Endothelial cell of umbilical vein (primary cell): ENCODE measurements around the gene CEP72. TPM values are rescaled to one million over a fixed set of nuclear protein-coding genes. Genes with fewer than 3 reads are reported as not detected.

ENCODE experiments used
- BruUV-seq: library from RNA; stranded (reverse); fragments of 400-500 nt; replicated peaks from 2 replicates; lab custom pipeline; 2021; lab: Mats Ljungman, UMichigan
- CTCF ChIA-PET: fragments of 300-600, 350-600 bp; sonication (Branson Sonifier 250); formaldehyde crosslinking; loops from one replicate; lab custom pipeline; 2021; ENCODE audit warnings: antibody characterized with exemption, inconsistent platforms; lab: Charles Lee
- POLR2A ChIA-PET: fragments of 300-600, 350-600 bp; sonication (Branson Sonifier 250); formaldehyde crosslinking; loops from one replicate; lab custom pipeline; 2021; ENCODE audit warnings: antibody characterized with exemption, inconsistent platforms; lab: Charles Lee
- DNase-seq: peaks from one replicate; pipeline ENCODE4 v3.0.0-alpha.2; 2011; ENCODE audit warnings: low read depth, low spot score
- FAIRE-seq: peaks from 2 replicates; lab custom pipeline; 2011; peaks lifted over from hg19 to GRCh38; lab: Jason Lieb, UNC
- H2AFZ ChIP-seq: 2 replicates; pipeline ENCODE4 v1.6.0; 2012; ENCODE audit warnings: low read depth, low read length, control low read depth, inconsistent platforms
- H3K27ac ChIP-seq: 2 replicates; pipeline ENCODE4 v1.5.1; 2011; ENCODE audit warnings: low read depth, mild to moderate bottlenecking, control low read depth, low read length, moderate library complexity; ENCODE audit not compliant: insufficient read depth
- H3K27me3 ChIP-seq, 2 experiments: 2 replicates each; pipeline versions ENCODE4 v1.6.0 to v1.6.1; 2011; ENCODE audit warnings: low read length in 2 of 2, mixed read lengths in 1 of 2; ENCODE audit not compliant: control insufficient read depth in 2 of 2, insufficient read depth in 2 of 2
- H3K36me3 ChIP-seq, 2 experiments: 2 replicates in 1 of 2; 3 replicates in 1 of 2; pipeline ENCODE4 v1.5.1; 2011; ENCODE audit warnings: low read length in 2 of 2, mild to moderate bottlenecking in 1 of 2, moderate library complexity in 1 of 2; ENCODE audit not compliant: control insufficient read depth in 2 of 2, insufficient read depth in 2 of 2; ENCODE audit errors: extremely low read depth in 1 of 2
- H3K4me1 ChIP-seq: 3 replicates; pipeline ENCODE4 v1.5.1; 2011; ENCODE audit warnings: mild to moderate bottlenecking, low read length; ENCODE audit not compliant: control insufficient read depth, insufficient read depth; ENCODE audit errors: extremely low read depth
- H3K4me2 ChIP-seq: 2 replicates; pipeline ENCODE4 v1.6.1; 2011; ENCODE audit warnings: low read length, control low read depth, mixed read lengths; ENCODE audit not compliant: insufficient read depth
- H3K4me3 ChIP-seq, 3 experiments: fragments of 200-600 bp in 1 of 3; sonication (generic), shearing (Covaris generic) in 1 of 3; replicated peaks in 1 of 3; 2 replicates each; pipeline ENCODE4 v1.5.1; 2011 to 2016; ENCODE audit warnings: control low read depth in 3 of 3, low read length in 3 of 3, mild to moderate bottlenecking in 2 of 3, inconsistent platforms in 1 of 3, low read depth in 1 of 3, moderate library complexity in 1 of 3; ENCODE audit not compliant: insufficient read depth in 1 of 3
- H3K79me2 ChIP-seq: 2 replicates; pipeline ENCODE4 v1.6.0; 2012; ENCODE audit warnings: low read length, inconsistent platforms; ENCODE audit not compliant: control insufficient read depth, insufficient read depth
- H3K9ac ChIP-seq: replicated peaks from 2 replicates; pipeline ENCODE3; 2011; ENCODE audit warnings: low read length, control low read depth; ENCODE audit not compliant: insufficient read depth; ENCODE audit errors: extremely low read depth
- H3K9me1 ChIP-seq: replicated peaks from 3 replicates; pipeline ENCODE4 v1.6.0; 2011; ENCODE audit warnings: mild to moderate bottlenecking, low read length; ENCODE audit not compliant: control insufficient read depth, insufficient read depth; ENCODE audit errors: extremely low read depth
- H3K9me3 ChIP-seq: replicated peaks from 2 replicates; pipeline ENCODE4 v1.5.1; 2012; ENCODE audit warnings: low read length, inconsistent platforms; ENCODE audit not compliant: control insufficient read depth, insufficient read depth
- H4K20me1 ChIP-seq: replicated peaks from 2 replicates; pipeline ENCODE3; 2011; ENCODE audit warnings: mild to moderate bottlenecking, low read length; ENCODE audit not compliant: control insufficient read depth, insufficient read depth; ENCODE audit errors: extremely low read depth
- EZH2 ChIP-seq: IDR thresholded peaks from 2 replicates; pipeline ENCODE4 v1.6.1; 2012; ENCODE audit warnings: borderline replicate concordance, low read depth, mild to moderate bottlenecking, moderate library complexity, low read length, inconsistent platforms; ENCODE audit not compliant: severe bottlenecking
- GATA2 ChIP-seq: IDR thresholded peaks from 2 replicates; pipeline ENCODE4 v1.7.0; 2011; ENCODE audit warnings: low read depth, mild to moderate bottlenecking, moderate library complexity, mixed read lengths, low read length; ENCODE audit not compliant: insufficient read length, insufficient read depth
- JUN ChIP-seq: IDR thresholded peaks from 2 replicates; pipeline ENCODE4 v1.6.1; 2011; ENCODE audit warnings: borderline replicate concordance, low read depth; ENCODE audit not compliant: insufficient read length, insufficient read depth
- MYC ChIP-seq: IDR thresholded peaks from one replicate; pipeline ENCODE4 v1.6.1; 2011; ENCODE audit warnings: mild to moderate bottlenecking, low read depth, low read length
- POLR2AphosphoS5 ChIP-seq: IDR thresholded peaks from 2 replicates; pipeline ENCODE4 v1.6.1; 2012; ENCODE audit warnings: low read depth, mild to moderate bottlenecking, control low read depth, low read length, moderate library complexity; ENCODE audit not compliant: insufficient read depth
- dilution Hi-C: fragments of 300-500 bp; cut with MboI; formaldehyde crosslinking; loops from one replicate; pipeline ENCODE4 v1.15.0; 2019; ENCODE audit warnings: low sequenced_read_pairs; ENCODE audit not compliant: extremely low pct_ligation_motif_present
- intact Hi-C: fragments of 100-400 bp; cut with micrococcal nuclease; formaldehyde crosslinking; loops from one replicate; pipeline ENCODE4 v1.10.0; 2022
- polyA plus RNA-seq, 4 experiments: library from polyadenylated mRNA; depleted of rRNA in 3 of 4; stranded (reverse) in 3 of 4; unstranded in 1 of 4; fragments of >200 nt; gene quantifications; 2 replicates each; pipeline versions ENCODE4 v1.2.1 to v1.2.3, GENCODE V29; 2011 to 2012; ENCODE audit warnings: missing spikeins in 1 of 4
- total RNA-seq: library from RNA; stranded (reverse); gene quantifications from 2 replicates; pipeline ENCODE4 v1.2.3, GENCODE V29; 2021
- TF ChIP-seq, protein P1 (sequence below), 2 donors: IDR thresholded peaks; 1 replicate in 1 of 2; 2 replicates in 1 of 2; pipeline ENCODE4 v1.5.1; 2011; ENCODE audit warnings: low read length in 2 of 2, mild to moderate bottlenecking in 2 of 2, moderate library complexity in 2 of 2, control low read depth in 1 of 2, inconsistent platforms in 1 of 2, low read depth in 1 of 2; ENCODE audit not compliant: insufficient read depth in 1 of 2; ENCODE audit errors: extremely low read depth in 1 of 2
- TF ChIP-seq, protein P2 (sequence below): IDR thresholded peaks from 2 replicates; pipeline ENCODE4 v1.6.1; 2011; ENCODE audit not compliant: insufficient read depth, insufficient read length

Gene CEP72
- total and polyA plus RNA-seq, 2 donors (not counting 3 experiments of a cell fraction or from before 2014, with no cell fraction given) = 2.9 to 9.5 TPM

- TF ChIP-seq EZH2 (no peak), MYC (no peak), GATA2 (no peak), JUN (no peak), POLR2AphosphoS5 (no peak)
- TF ChIP-seq, protein P1, sequence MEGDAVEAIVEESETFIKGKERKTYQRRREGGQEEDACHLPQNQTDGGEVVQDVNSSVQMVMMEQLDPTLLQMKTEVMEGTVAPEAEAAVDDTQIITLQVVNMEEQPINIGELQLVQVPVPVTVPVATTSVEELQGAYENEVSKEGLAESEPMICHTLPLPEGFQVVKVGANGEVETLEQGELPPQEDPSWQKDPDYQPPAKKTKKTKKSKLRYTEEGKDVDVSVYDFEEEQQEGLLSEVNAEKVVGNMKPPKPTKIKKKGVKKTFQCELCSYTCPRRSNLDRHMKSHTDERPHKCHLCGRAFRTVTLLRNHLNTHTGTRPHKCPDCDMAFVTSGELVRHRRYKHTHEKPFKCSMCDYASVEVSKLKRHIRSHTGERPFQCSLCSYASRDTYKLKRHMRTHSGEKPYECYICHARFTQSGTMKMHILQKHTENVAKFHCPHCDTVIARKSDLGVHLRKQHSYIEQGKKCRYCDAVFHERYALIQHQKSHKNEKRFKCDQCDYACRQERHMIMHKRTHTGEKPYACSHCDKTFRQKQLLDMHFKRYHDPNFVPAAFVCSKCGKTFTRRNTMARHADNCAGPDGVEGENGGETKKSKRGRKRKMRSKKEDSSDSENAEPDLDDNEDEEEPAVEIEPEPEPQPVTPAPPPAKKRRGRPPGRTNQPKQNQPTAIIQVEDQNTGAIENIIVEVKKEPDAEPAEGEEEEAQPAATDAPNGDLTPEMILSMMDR (IDR thresholded peaks at IDR 0.05; ENCODE audit: extremely low read depth in 1 of 2, insufficient read depth in 1 of 2, low read depth in 1 of 2, low read length in 2 of 2) = no peak
- TF ChIP-seq, protein P2, sequence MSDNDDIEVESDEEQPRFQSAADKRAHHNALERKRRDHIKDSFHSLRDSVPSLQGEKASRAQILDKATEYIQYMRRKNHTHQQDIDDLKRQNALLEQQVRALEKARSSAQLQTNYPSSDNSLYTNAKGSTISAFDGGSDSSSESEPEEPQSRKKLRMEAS = no peak
- Histone ChIP-seq H4K20me1 (no peaks in the 10 kb centered on the region), H3K9me3 (no peaks in the 10 kb centered on the region), H3K4me3 (no peak overlapping the region), H3K4me2 (no peak overlapping the region), H3K9me1 (no peaks in the 10 kb centered on the region), H3K79me2 (no peaks in the 10 kb centered on the region), H3K27me3 (peaks cover 5 to 10% of the 10 kb centered on the region in 2 experiments), H3K9ac (no peak overlapping the region), H3K36me3 (no peaks in the 10 kb centered on the region), H3K4me1 (no peaks in the 10 kb centered on the region), H2AFZ (no peak overlapping the region), H3K27ac (no peak overlapping the region)
- ChIA-PET CTCF (no interaction called here), POLR2A (no interaction called here)
- intact Hi-C loops (no loop called here), dilution Hi-C loops (no loop called here)
- DNase-seq (no peak), FAIRE-seq (no peak)
- BruUV-seq = no TSS peak
These were observed 30.9 kb upstream of the CEP72 start for GRCh38 chr5:581266-581665.
